K562 (cell line): ENCODE measurements around the gene EVI5L. TPM values are rescaled to one million over a fixed set of nuclear protein-coding genes. Genes with fewer than 3 reads are reported as not detected.

Source experiments
- CC2D1A ChIP-seq: fragments of 450-650 bp; IDR thresholded peaks from 2 replicates; pipeline ENCODE4 v1.6.1; 2017; ENCODE audit warnings: mild to moderate bottlenecking
- CHCHD3 ChIP-seq: fragments of 250-450 bp; sonication (Bioruptor Pico); IDR thresholded peaks from 2 replicates; pipeline ENCODE4 v2.1.2; 2022; ENCODE audit warnings: mild to moderate bottlenecking
- HLTF ChIP-seq: fragments of 450-650 bp; IDR thresholded peaks from 2 replicates; pipeline ENCODE4 v1.6.1; 2016
- RCOR1 ChIP-seq, 2 experiments: IDR thresholded peaks; 2 replicates each; pipeline ENCODE4 v1.6.1; 2012; ENCODE audit warnings: low read depth in 2 of 2, low read length in 2 of 2, borderline replicate concordance in 1 of 2, improper control_type of control experiment in 1 of 2
- SMARCC2 ChIP-seq: fragments of 450-650 bp; IDR thresholded peaks from 2 replicates; pipeline ENCODE4 v1.6.1; 2017; ENCODE audit warnings: antibody characterized with exemption, moderate library complexity, mild to moderate bottlenecking, low read depth
- SOX6 ChIP-seq: fragments of 450-650 bp; IDR thresholded peaks from 2 replicates; pipeline ENCODE4 v1.6.1; 2014; ENCODE audit warnings: mild to moderate bottlenecking
- TAF1 ChIP-seq: IDR thresholded peaks from 2 replicates; pipeline ENCODE4 v1.6.1; 2011; ENCODE audit warnings: mild to moderate bottlenecking, low read length, moderate library complexity; ENCODE audit not compliant: insufficient read depth, control insufficient read depth, severe bottlenecking; ENCODE audit errors: extremely low read depth
- ZNF263 ChIP-seq: sonication (generic); formaldehyde crosslinking; IDR thresholded peaks from 2 replicates; pipeline ENCODE4 v1.8.0; 2022; ENCODE audit warnings: mild to moderate bottlenecking, missing genetic modification reagents, borderline replicate concordance
- polyA plus RNA-seq, 8 experiments: library from polyadenylated mRNA; depleted of rRNA in 4 of 8; stranded (reverse) in 5 of 8; unstranded in 3 of 8; fragments of >200 nt; fragmentation: Nextera tagmentation in 2 of 8; fragmentation: Illumina TruSeq in 1 of 8; extraction: Ambion mirVana in 2 of 8; extraction: Trizol in 1 of 8; gene quantifications; 2 replicates each; pipeline versions ENCODE4 v1.2.1 to v1.2.3, GENCODE V29; 2011 to 2014; ENCODE audit warnings: inconsistent platforms in 1 of 8, missing spikeins in 1 of 8
- total RNA-seq, 7 experiments: library from RNA; depleted of rRNA in 6 of 7; stranded (reverse); fragments of >200 nt in 6 of 7; fragmentation: Illumina TruSeq in 2 of 7; extraction: Trizol in 2 of 7; gene quantifications; 2 replicates each; pipeline versions ENCODE4 v1.2.1 to v1.2.3, GENCODE V29; 2011 to 2021; ENCODE audit warnings: low replicate concordance in 1 of 7
- TF ChIP-seq, protein P1 (sequence below): fragments of 200-800 bp; sonication (Bioruptor generic); IDR thresholded peaks from 2 replicates; pipeline ENCODE4 v1.6.1; 2017; ENCODE audit warnings: missing genetic modification characterization, missing compliant biosample characterization
- TF ChIP-seq, protein P2 (sequence below): sonication (generic); formaldehyde crosslinking; IDR thresholded peaks from 2 replicates; pipeline ENCODE4 v1.8.0; 2022; ENCODE audit warnings: mild to moderate bottlenecking, low read depth, missing genetic modification reagents
- TF ChIP-seq, protein P3 (sequence below): sonication (generic); formaldehyde crosslinking; IDR thresholded peaks from 2 replicates; pipeline ENCODE4 v1.8.0; 2022; ENCODE audit warnings: mild to moderate bottlenecking, missing genetic modification reagents
- TF ChIP-seq, protein P4 (sequence below): fragments of 250-450 bp; sonication (Bioruptor Pico); IDR thresholded peaks from 2 replicates; pipeline ENCODE4 v1.4.0; 2020; ENCODE audit warnings: mild to moderate bottlenecking, moderate library complexity, borderline replicate concordance
- TF ChIP-seq, protein P5 (sequence below): IDR thresholded peaks from 2 replicates; pipeline ENCODE4 v1.6.1; 2012; ENCODE audit warnings: low read depth, low read length, improper control_type of control experiment, borderline replicate concordance

The EVI5L gene
- total and polyA plus RNA-seq, 9 of the 15 experiments (the other 6 are each of a cell fraction or from before 2014, with no cell fraction given): 0.69 to 1.8 (median 1.2) TPM; not detected in 2

DNA sequence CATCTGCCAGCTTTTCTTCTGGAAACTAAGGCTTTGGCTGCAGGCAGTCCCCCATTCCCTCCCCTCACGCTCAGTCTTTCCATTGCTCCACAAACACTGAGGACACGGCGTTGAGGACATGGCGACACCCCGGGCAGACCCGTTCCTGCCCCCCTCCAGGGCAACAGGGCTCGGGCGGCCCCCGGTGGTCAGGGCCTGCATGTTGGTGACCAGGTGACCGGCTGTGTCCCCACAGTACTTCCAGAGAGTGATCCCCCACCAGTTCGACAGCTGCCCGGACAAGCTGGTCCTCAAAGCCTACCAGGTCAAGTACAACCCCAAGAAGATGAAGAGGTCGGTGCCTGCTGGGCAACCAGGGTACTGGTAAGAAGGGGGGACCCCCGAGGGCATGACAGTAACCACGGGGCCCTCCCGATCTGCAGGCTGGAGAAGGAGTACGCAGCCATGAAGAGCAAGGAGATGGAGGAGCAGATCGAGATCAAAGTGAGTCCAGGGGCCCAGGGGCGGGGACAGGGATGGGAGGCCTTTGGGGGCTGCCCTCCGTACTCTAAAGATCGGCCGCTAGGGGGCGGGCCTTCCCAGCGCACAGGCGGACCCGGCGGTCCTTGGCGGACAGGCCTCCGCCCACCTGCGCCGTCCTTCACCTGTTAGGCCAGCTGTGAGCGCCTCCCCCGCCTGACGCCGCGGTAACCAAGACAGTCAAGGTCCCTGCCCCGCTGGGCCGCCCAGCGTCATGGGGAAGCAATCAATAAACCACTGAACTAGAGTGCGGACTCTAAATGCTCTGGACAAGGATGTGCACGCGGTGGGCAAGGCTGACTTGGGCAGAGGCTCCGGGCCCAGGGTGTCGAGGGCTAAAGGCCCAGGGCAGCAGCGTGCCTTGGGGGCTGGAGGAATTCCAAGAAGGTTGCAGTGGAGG, 23.1 kb downstream of the EVI5L start (continued):
- TF ChIP-seq, protein P1, sequence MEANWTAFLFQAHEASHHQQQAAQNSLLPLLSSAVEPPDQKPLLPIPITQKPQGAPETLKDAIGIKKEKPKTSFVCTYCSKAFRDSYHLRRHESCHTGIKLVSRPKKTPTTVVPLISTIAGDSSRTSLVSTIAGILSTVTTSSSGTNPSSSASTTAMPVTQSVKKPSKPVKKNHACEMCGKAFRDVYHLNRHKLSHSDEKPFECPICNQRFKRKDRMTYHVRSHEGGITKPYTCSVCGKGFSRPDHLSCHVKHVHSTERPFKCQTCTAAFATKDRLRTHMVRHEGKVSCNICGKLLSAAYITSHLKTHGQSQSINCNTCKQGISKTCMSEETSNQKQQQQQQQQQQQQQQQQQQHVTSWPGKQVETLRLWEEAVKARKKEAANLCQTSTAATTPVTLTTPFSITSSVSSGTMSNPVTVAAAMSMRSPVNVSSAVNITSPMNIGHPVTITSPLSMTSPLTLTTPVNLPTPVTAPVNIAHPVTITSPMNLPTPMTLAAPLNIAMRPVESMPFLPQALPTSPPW: peak; percentile 54
- no peak for TF ChIP-seq CHCHD3
- TF ChIP-seq, protein P2, sequence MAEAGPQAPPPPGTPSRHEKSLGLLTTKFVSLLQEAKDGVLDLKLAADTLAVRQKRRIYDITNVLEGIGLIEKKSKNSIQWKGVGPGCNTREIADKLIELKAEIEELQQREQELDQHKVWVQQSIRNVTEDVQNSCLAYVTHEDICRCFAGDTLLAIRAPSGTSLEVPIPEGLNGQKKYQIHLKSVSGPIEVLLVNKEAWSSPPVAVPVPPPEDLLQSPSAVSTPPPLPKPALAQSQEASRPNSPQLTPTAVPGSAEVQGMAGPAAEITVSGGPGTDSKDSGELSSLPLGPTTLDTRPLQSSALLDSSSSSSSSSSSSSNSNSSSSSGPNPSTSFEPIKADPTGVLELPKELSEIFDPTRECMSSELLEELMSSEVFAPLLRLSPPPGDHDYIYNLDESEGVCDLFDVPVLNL (CRISPR knock-in tag): 0 out of 2 replicates have a peak, but pooled peaks have one; percentile 25
- TF ChIP-seq ZNF263 (CRISPR knock-in tag): peak; percentile 55; the same call in 1 of the 2 replicates
- TF ChIP-seq, protein P3, sequence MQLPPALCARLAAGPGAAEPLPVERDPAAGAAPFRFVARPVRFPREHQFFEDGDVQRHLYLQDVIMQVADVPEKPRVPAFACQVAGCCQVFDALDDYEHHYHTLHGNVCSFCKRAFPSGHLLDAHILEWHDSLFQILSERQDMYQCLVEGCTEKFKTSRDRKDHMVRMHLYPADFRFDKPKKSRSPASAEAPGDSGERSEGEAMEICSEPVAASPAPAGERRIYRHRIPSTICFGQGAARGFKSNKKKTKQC (CRISPR knock-in tag): no peak
- TF ChIP-seq CC2D1A: no peak; the same call in 1 of the 2 replicates
- TF ChIP-seq SOX6: 0 out of 2 replicates have a peak, but pooled peaks have one; percentile 39
- TF ChIP-seq, protein P4, sequence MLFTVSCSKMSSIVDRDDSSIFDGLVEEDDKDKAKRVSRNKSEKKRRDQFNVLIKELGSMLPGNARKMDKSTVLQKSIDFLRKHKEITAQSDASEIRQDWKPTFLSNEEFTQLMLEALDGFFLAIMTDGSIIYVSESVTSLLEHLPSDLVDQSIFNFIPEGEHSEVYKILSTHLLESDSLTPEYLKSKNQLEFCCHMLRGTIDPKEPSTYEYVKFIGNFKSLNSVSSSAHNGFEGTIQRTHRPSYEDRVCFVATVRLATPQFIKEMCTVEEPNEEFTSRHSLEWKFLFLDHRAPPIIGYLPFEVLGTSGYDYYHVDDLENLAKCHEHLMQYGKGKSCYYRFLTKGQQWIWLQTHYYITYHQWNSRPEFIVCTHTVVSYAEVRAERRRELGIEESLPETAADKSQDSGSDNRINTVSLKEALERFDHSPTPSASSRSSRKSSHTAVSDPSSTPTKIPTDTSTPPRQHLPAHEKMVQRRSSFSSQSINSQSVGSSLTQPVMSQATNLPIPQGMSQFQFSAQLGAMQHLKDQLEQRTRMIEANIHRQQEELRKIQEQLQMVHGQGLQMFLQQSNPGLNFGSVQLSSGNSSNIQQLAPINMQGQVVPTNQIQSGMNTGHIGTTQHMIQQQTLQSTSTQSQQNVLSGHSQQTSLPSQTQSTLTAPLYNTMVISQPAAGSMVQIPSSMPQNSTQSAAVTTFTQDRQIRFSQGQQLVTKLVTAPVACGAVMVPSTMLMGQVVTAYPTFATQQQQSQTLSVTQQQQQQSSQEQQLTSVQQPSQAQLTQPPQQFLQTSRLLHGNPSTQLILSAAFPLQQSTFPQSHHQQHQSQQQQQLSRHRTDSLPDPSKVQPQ: no peak
- TF ChIP-seq, protein P5, sequence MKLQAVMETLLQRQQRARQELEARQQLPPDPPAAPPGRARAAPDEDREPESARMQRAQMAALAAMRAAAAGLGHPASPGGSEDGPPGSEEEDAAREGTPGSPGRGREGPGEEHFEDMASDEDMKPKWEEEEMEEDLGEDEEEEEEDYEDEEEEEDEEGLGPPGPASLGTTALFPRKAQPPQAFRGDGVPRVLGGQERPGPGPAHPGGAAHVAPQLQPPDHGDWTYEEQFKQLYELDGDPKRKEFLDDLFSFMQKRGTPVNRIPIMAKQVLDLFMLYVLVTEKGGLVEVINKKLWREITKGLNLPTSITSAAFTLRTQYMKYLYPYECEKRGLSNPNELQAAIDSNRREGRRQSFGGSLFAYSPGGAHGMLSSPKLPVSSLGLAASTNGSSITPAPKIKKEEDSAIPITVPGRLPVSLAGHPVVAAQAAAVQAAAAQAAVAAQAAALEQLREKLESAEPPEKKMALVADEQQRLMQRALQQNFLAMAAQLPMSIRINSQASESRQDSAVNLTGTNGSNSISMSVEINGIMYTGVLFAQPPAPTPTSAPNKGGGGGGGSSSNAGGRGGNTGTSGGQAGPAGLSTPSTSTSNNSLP: no peak
- no peak for TF ChIP-seq RCOR1 (IDR thresholded peaks at IDR 0.05; ENCODE audit: borderline replicate concordance in 1 of 2, low read depth in 2 of 2, low read length in 2 of 2)
- TF ChIP-seq SMARCC2: no peak
- TF ChIP-seq HLTF: no peak
- TF ChIP-seq TAF1: no peak
